ENCODE data around the gene CCM2. TPM values are rescaled to one million over a fixed set of nuclear protein-coding genes. Genes with fewer than 3 reads are reported as not detected.

CCM2 gene
- total and polyA plus RNA-seq, 7 donors: 28.1 to 54.2 (median 34.1) TPM

- TF ChIP-seq CTCF (IDR thresholded peaks at IDR 0.05) (no peak), POLR2A (IDR thresholded peaks at IDR 0.05) (no peak), POLR2AphosphoS5 (IDR thresholded peaks at IDR 0.05) (no peak), EP300 (IDR thresholded peaks at IDR 0.05) (no peak)
- Histone ChIP-seq H3K9me3 (no peaks in the 10 kb centered on the region), H3K36me3 (peaks cover 0 to 9% (median 3%) of the 10 kb centered on the region in 4 donors), H3K27ac (peak overlapping the region in 1 of 4 donors; percentile 34), H3K27me3 (no peaks in the 10 kb centered on the region), H3K4me3 (no peak overlapping the region), H3K4me1 (no peaks in the 10 kb centered on the region)
- intact Hi-C loops (cut with DNase I): no loop called here
- peak; percentile 62 for DNase-seq
- 86% methylated on average over 18 of the region's 18 CpGs for WGBS, 2 donors
These were observed 82.2 kb downstream of the CCM2 start for GRCh38 chr7:45082031-45082830.

- no peaks in the 10 kb centered on the region for H3K27me3 ChIP-seq
- no peak overlapping the region for H3K4me3 ChIP-seq
- no peaks in the 10 kb centered on the region for H3K9me3 ChIP-seq
- no peak overlapping the region for H3K27ac ChIP-seq
- intact Hi-C loops (cut with DNase I): no loop called here
- WGBS, 2 donors: 75 to 83% methylated on average over 10 of the region's 10 CpGs
- peaks cover 0 to 1% (median under 1%) of the 10 kb centered on the region in 4 donors for H3K4me1 ChIP-seq
- DNase-seq: peak; percentile 63
- TF ChIP-seq POLR2A (IDR thresholded peaks at IDR 0.05): no peak
- no peak for TF ChIP-seq CTCF (IDR thresholded peaks at IDR 0.05)
- TF ChIP-seq EP300 (IDR thresholded peaks at IDR 0.05): no peak
- TF ChIP-seq POLR2AphosphoS5 (IDR thresholded peaks at IDR 0.05): no peak
- peaks cover 0 to 3% (median 0%) of the 10 kb centered on the region in 4 donors for H3K36me3 ChIP-seq
These were observed 82.9 kb downstream of the CCM2 start for GRCh38 chr7:45082831-45083331.

GRCh38 chr7:45084336-45084735 lies 84.3 kb downstream of the CCM2 start:
- peak; percentile 51 for DNase-seq
- TF ChIP-seq CTCF (IDR thresholded peaks at IDR 0.05): no peak
- TF ChIP-seq EP300 (IDR thresholded peaks at IDR 0.05): no peak
- TF ChIP-seq POLR2A (IDR thresholded peaks at IDR 0.05): no peak
- TF ChIP-seq POLR2AphosphoS5 (IDR thresholded peaks at IDR 0.05): no peak
- no peak overlapping the region for H3K4me3 ChIP-seq
- no peaks in the 10 kb centered on the region for H3K27me3 ChIP-seq
- H3K36me3 ChIP-seq: no peaks in the 10 kb centered on the region
- no peak overlapping the region for H3K27ac ChIP-seq
- WGBS, 2 donors: 78 to 85% methylated on average over 5 of the region's 5 CpGs
- H3K9me3 ChIP-seq: no peaks in the 10 kb centered on the region
- intact Hi-C loops (cut with DNase I): no loop called here
- peaks cover 0 to 16% (median 9%) of the 10 kb centered on the region in 4 donors for H3K4me1 ChIP-seq

GRCh38 chr7:45084901-45085618 lies 85.1 kb downstream of the CCM2 start:
- H3K27me3 ChIP-seq: no peaks in the 10 kb centered on the region
- TF ChIP-seq POLR2AphosphoS5 (IDR thresholded peaks at IDR 0.05) (no peak), EP300 (IDR thresholded peaks at IDR 0.05) (no peak), POLR2A (IDR thresholded peaks at IDR 0.05) (no peak), CTCF (IDR thresholded peaks at IDR 0.05) (no peak)
- H3K36me3 ChIP-seq: no peaks in the 10 kb centered on the region
- peaks cover 0 to 19% (median 10%) of the 10 kb centered on the region in 4 donors for H3K4me1 ChIP-seq
- no peak overlapping the region for H3K4me3 ChIP-seq
- DNase-seq: peak; percentile 62
- intact Hi-C loops (cut with DNase I): loop anchor here (5.0 kb wide), 1 partner anchor 83 kb away; the partner anchor contains the start of gene CCM2
- no peak overlapping the region for H3K27ac ChIP-seq
- no peaks in the 10 kb centered on the region for H3K9me3 ChIP-seq
- 76 to 78% methylated on average over 24 of the region's 24 CpGs for WGBS, 2 donors
